Upper lobe of left lung (tissue), 4 donors: Measurements from ENCODE around the gene GALNT7.

Source experiments
- EP300 ChIP-seq, 4 donors: sonication (generic); formaldehyde crosslinking; IDR thresholded peaks; one replicate each; pipeline ENCODE4 v1.5.1; 2017; ENCODE audit warnings: antibody characterized with exemption in 4 of 4, control low read depth in 2 of 4
- TF ChIP-seq, protein P1 (sequence below), 6 experiments: fragments of 450-650 bp in 4 of 6; fragments of 200-600 bp in 2 of 6; sonication (generic) in 2 of 6; IDR thresholded peaks; one replicate each; pipeline ENCODE4 v1.5.1; 2016 to 2019; ENCODE audit warnings: antibody characterized with exemption in 6 of 6

DNA sequence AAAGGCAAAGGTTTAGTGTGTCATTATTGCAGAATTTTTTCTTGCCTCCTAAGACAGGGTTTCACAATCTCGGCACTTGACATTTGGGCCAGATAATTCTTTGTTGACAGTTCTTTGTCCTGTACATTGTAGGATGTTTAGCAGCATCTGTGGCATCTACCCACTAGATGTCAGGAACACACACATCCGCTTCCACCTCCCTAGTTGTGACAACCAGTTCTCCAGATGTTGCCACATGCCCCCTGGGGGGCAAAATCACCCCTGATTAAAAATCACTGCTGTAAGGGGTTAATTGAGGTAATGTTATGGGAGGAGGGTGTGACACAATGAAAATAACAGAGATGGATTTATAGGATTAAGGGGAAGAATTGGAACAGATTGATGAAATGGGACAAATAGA, 90.3 kb downstream of the GALNT7 start:
- TF ChIP-seq, protein P1, sequence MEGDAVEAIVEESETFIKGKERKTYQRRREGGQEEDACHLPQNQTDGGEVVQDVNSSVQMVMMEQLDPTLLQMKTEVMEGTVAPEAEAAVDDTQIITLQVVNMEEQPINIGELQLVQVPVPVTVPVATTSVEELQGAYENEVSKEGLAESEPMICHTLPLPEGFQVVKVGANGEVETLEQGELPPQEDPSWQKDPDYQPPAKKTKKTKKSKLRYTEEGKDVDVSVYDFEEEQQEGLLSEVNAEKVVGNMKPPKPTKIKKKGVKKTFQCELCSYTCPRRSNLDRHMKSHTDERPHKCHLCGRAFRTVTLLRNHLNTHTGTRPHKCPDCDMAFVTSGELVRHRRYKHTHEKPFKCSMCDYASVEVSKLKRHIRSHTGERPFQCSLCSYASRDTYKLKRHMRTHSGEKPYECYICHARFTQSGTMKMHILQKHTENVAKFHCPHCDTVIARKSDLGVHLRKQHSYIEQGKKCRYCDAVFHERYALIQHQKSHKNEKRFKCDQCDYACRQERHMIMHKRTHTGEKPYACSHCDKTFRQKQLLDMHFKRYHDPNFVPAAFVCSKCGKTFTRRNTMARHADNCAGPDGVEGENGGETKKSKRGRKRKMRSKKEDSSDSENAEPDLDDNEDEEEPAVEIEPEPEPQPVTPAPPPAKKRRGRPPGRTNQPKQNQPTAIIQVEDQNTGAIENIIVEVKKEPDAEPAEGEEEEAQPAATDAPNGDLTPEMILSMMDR (IDR thresholded peaks at IDR 0.05), result no peak
- TF ChIP-seq EP300 (IDR thresholded peaks at IDR 0.05), result no peak
